Suprapubic skin (tissue), 3 donors: Measurements from ENCODE around the gene PRSS50.

Experiments
- CTCF ChIP-seq, 2 donors: fragments of 200-600 bp in 1 of 2; fragments of 450-650 bp in 1 of 2; sonication (generic) in 1 of 2; IDR thresholded peaks; one replicate each; pipeline ENCODE4 v1.5.1; 2016 to 2019; ENCODE audit warnings: antibody characterized with exemption in 2 of 2, mild to moderate bottlenecking in 1 of 2, moderate library complexity in 1 of 2
- POLR2A ChIP-seq, 2 donors: fragments of 450-650 bp; IDR thresholded peaks; one replicate each; pipeline ENCODE4 v1.6.1; 2017; ENCODE audit warnings: antibody characterized with exemption in 2 of 2, mild to moderate bottlenecking in 2 of 2, moderate library complexity in 2 of 2

- TF ChIP-seq CTCF (IDR thresholded peaks at IDR 0.05) (no peak), POLR2A (IDR thresholded peaks at IDR 0.05) (no peak)
Measured at GRCh38 chr3:46719044-46719565, 1.4 kb upstream of the PRSS50 start.
